ENCODE data around the gene MBNL3. TPM values are rescaled to one million over a fixed set of nuclear protein-coding genes. Genes with fewer than 3 reads are reported as not detected.

The MBNL3 gene
- polyA plus RNA-seq, 1 of the 3 experiments (the other 2 are of a cell fraction): 0.21 TPM

GRCh38 chrX:132532913-132533312 is 44.1 kb upstream of the MBNL3 start:
- no peak overlapping the region for H3K9ac ChIP-seq
- H3K4me2 ChIP-seq: no peak overlapping the region
- H3K27ac ChIP-seq (ENCODE audit: low read depth in 2 of 2, low read length in 1 of 2): no peak overlapping the region
- H3K79me2 ChIP-seq (ENCODE audit: insufficient read depth): no peaks in the 10 kb centered on the region
- H3K27me3 ChIP-seq (ENCODE audit: insufficient read depth): no peaks in the 10 kb centered on the region; the same call in 1 of the 2 replicates
- H2AFZ ChIP-seq (ENCODE audit: low read depth): no peak overlapping the region
- CTCF ChIA-PET: no interaction called here
- H3K9me2 ChIP-seq: no peaks in the 10 kb centered on the region
- H4K20me1 ChIP-seq (ENCODE audit: insufficient read depth): no peaks in the 10 kb centered on the region
- POLR2A ChIA-PET: no interaction called here
- no peaks in the 10 kb centered on the region for H3K4me1 ChIP-seq (ENCODE audit: control insufficient read depth in 1 of 2, insufficient read depth in 2 of 2, low read depth in 1 of 2, low read length in 1 of 2)
- no peak overlapping the region for H3K4me3 ChIP-seq (ENCODE audit: low read depth in 2 of 2, low read length in 1 of 2)
- WGBS (ENCODE audit: low lambda C conversion rate): 0% methylated on average over 1 of the region's 1 CpG
- DNase-seq: no peak
- H3K9me3 ChIP-seq: no peaks in the 10 kb centered on the region
- H3F3A ChIP-seq (replicated peaks; ENCODE audit: insufficient read depth): no peaks in the 10 kb centered on the region
- no peak for TF ChIP-seq POLR2AphosphoS5 (IDR thresholded peaks at IDR 0.05; ENCODE audit: low read depth, low read length)
- no peak for TF ChIP-seq NRF1 (IDR thresholded peaks at IDR 0.05; ENCODE audit: low read depth, low read length)
- no peak for TF ChIP-seq ELF1 (IDR thresholded peaks at IDR 0.05)
- H3K36me3 ChIP-seq (replicated peaks in 1 of 2; ENCODE audit: control insufficient read depth in 1 of 2, insufficient read depth in 2 of 2, low read length in 1 of 2): no peaks in the 10 kb centered on the region

- H3F3A ChIP-seq (replicated peaks; ENCODE audit: insufficient read depth): no peaks in the 10 kb centered on the region
- no peak overlapping the region for H3K27ac ChIP-seq (ENCODE audit: low read depth in 2 of 2, low read length in 1 of 2)
- H3K4me3 ChIP-seq (ENCODE audit: low read depth in 2 of 2, low read length in 1 of 2): no peak overlapping the region
- H3K79me2 ChIP-seq (ENCODE audit: insufficient read depth): no peaks in the 10 kb centered on the region
- H2AFZ ChIP-seq (ENCODE audit: low read depth): no peak overlapping the region
- WGBS (ENCODE audit: low lambda C conversion rate): 11% methylated on average over 1 of the region's 1 CpG
- ChIA-PET POLR2A (no interaction called here), CTCF (no interaction called here)
- H3K4me2 ChIP-seq: no peak overlapping the region
- H3K36me3 ChIP-seq (replicated peaks in 1 of 2; ENCODE audit: control insufficient read depth in 1 of 2, insufficient read depth in 2 of 2, low read length in 1 of 2): no peaks in the 10 kb centered on the region
- H3K27me3 ChIP-seq (ENCODE audit: insufficient read depth): no peaks in the 10 kb centered on the region; the same call in 1 of the 2 replicates
- TF ChIP-seq TAF1 (IDR thresholded peaks at IDR 0.05; ENCODE audit: borderline replicate concordance, low read depth, low read length) (no peak), IRF3 (IDR thresholded peaks at IDR 0.05; ENCODE audit: low read depth, low read length) (no peak), JUND (IDR thresholded peaks at IDR 0.05) (no peak), GATA2 (CRISPR knock-in tag; IDR thresholded peaks at IDR 0.05) (no peak), TEAD4 (IDR thresholded peaks at IDR 0.05; ENCODE audit: borderline replicate concordance, insufficient read depth) (no peak), CHD2 (IDR thresholded peaks at IDR 0.05; ENCODE audit: low read length, partially characterized antibody) (no peak), RCOR1 (IDR thresholded peaks at IDR 0.05; ENCODE audit: low read length) (no peak), SIN3A (IDR thresholded peaks at IDR 0.05; ENCODE audit: borderline replicate concordance, low read depth, low read length) (no peak), EZH2phosphoT487 (IDR thresholded peaks at IDR 0.05; ENCODE audit: borderline replicate concordance, low read depth) (no peak), MAX (IDR thresholded peaks at IDR 0.05; ENCODE audit: low read depth) (no peak), EP300 (IDR thresholded peaks at IDR 0.05; ENCODE audit: borderline replicate concordance in 1 of 2, low read depth in 1 of 2, low read length in 1 of 2) (no peak), MXI1 (IDR thresholded peaks at IDR 0.05; ENCODE audit: low read depth, low read length) (no peak), RXRA (IDR thresholded peaks at IDR 0.05; ENCODE audit: borderline replicate concordance, low read depth) (no peak), FOSL2 (IDR thresholded peaks at IDR 0.05; ENCODE audit: borderline replicate concordance, low read depth) (no peak), FOXJ3 (CRISPR knock-in tag; IDR thresholded peaks at IDR 0.05) (no peak), POLR2AphosphoS5 (IDR thresholded peaks at IDR 0.05; ENCODE audit: low read depth, low read length) (no peak), ELF1 (IDR thresholded peaks at IDR 0.05) (no peak)
- TF ChIP-seq, protein P1, sequence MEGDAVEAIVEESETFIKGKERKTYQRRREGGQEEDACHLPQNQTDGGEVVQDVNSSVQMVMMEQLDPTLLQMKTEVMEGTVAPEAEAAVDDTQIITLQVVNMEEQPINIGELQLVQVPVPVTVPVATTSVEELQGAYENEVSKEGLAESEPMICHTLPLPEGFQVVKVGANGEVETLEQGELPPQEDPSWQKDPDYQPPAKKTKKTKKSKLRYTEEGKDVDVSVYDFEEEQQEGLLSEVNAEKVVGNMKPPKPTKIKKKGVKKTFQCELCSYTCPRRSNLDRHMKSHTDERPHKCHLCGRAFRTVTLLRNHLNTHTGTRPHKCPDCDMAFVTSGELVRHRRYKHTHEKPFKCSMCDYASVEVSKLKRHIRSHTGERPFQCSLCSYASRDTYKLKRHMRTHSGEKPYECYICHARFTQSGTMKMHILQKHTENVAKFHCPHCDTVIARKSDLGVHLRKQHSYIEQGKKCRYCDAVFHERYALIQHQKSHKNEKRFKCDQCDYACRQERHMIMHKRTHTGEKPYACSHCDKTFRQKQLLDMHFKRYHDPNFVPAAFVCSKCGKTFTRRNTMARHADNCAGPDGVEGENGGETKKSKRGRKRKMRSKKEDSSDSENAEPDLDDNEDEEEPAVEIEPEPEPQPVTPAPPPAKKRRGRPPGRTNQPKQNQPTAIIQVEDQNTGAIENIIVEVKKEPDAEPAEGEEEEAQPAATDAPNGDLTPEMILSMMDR (IDR thresholded peaks at IDR 0.05): no peak
- TF ChIP-seq, protein P2, sequence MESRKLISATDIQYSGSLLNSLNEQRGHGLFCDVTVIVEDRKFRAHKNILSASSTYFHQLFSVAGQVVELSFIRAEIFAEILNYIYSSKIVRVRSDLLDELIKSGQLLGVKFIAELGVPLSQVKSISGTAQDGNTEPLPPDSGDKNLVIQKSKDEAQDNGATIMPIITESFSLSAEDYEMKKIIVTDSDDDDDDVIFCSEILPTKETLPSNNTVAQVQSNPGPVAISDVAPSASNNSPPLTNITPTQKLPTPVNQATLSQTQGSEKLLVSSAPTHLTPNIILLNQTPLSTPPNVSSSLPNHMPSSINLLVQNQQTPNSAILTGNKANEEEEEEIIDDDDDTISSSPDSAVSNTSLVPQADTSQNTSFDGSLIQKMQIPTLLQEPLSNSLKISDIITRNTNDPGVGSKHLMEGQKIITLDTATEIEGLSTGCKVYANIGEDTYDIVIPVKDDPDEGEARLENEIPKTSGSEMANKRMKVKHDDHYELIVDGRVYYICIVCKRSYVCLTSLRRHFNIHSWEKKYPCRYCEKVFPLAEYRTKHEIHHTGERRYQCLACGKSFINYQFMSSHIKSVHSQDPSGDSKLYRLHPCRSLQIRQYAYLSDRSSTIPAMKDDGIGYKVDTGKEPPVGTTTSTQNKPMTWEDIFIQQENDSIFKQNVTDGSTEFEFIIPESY (IDR thresholded peaks at IDR 0.05; ENCODE audit: borderline replicate concordance, low read depth): no peak
- H3K9ac ChIP-seq: no peak overlapping the region
- DNase-seq: no peak
- H3K4me1 ChIP-seq (ENCODE audit: control insufficient read depth in 1 of 2, insufficient read depth in 2 of 2, low read depth in 1 of 2, low read length in 1 of 2): no peaks in the 10 kb centered on the region
- no peaks in the 10 kb centered on the region for H3K9me2 ChIP-seq
- H4K20me1 ChIP-seq (ENCODE audit: insufficient read depth): no peaks in the 10 kb centered on the region
- no peaks in the 10 kb centered on the region for H3K9me3 ChIP-seq
Measured at GRCh38 chrX:132532097-132532496, 43.3 kb upstream of the MBNL3 start.
